WI38 (cell line): Measurements from ENCODE around the gene TOR2A.

Experiments
- H3K4me3 ChIP-seq: 2 replicates; pipeline ENCODE4 v1.5.1; 2011; ENCODE audit warnings: low read depth, mild to moderate bottlenecking, control low read depth, low read length
- TF ChIP-seq, protein P1 (sequence below): IDR thresholded peaks from 2 replicates; pipeline ENCODE4 v1.5.1; 2012; ENCODE audit warnings: low read depth, mild to moderate bottlenecking, control low read depth, low read length

TOR2A gene

DNA sequence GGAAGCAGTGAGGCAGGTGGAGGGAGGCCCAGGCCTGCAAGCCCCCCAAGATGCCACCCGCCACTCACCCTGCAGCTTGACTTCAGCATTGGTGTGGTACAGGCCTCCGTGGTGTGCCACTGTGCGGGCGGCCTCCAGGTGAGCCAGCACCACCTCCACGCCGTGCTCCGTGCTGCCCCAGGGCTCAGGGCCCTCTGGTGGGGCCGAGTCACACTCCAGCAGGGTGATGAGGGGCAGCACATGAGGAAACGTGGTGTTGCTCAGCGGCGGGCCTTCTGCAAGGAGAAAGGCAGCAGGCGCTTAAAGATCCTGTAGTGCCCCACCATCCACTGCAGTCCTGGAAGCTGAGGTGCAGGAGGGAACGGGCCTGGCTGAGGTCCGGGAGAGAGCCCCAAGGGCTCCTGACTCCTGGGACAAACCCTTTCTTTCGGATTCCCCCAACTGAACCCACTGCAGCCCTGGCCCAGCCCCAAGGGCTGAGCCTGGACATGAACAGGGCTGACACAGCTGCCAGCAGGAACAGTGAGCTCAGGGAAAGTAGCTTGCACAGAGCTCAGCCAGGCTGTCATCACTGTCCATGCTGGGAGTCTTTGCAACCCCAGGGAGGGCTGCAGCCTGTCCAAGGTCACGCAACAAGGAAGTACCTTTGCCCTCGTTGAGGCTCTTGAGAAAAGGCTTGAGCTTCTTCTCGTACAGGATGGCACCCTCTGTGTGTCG is 4.7 kb upstream of the TOR2A start:
- TF ChIP-seq, protein P1, sequence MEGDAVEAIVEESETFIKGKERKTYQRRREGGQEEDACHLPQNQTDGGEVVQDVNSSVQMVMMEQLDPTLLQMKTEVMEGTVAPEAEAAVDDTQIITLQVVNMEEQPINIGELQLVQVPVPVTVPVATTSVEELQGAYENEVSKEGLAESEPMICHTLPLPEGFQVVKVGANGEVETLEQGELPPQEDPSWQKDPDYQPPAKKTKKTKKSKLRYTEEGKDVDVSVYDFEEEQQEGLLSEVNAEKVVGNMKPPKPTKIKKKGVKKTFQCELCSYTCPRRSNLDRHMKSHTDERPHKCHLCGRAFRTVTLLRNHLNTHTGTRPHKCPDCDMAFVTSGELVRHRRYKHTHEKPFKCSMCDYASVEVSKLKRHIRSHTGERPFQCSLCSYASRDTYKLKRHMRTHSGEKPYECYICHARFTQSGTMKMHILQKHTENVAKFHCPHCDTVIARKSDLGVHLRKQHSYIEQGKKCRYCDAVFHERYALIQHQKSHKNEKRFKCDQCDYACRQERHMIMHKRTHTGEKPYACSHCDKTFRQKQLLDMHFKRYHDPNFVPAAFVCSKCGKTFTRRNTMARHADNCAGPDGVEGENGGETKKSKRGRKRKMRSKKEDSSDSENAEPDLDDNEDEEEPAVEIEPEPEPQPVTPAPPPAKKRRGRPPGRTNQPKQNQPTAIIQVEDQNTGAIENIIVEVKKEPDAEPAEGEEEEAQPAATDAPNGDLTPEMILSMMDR = no peak
- H3K4me3 ChIP-seq = no peak overlapping the region

DNA sequence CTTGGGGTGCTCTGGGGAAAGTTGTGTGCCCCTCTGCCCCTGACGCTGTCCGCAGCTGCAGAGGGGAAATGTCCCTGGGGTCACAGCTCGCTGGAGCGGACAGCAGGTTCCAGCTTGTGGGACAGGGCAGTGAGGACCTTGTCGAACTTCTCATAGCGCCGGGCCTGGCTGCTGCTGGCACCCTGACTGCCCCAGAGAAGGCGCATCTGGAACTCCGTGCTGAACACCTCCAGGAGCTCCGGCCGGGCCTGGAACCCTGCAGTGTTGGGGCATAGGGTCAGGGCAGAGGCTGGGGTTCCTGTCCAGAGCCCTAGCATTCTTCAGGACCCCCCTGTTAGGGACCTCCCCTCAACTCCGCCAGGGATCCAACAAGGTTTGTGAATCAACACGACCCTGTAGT is 3.6 kb upstream of the TOR2A start:
- H3K4me3 ChIP-seq = no peak overlapping the region
- TF ChIP-seq, protein P1 = no peak

DNA sequence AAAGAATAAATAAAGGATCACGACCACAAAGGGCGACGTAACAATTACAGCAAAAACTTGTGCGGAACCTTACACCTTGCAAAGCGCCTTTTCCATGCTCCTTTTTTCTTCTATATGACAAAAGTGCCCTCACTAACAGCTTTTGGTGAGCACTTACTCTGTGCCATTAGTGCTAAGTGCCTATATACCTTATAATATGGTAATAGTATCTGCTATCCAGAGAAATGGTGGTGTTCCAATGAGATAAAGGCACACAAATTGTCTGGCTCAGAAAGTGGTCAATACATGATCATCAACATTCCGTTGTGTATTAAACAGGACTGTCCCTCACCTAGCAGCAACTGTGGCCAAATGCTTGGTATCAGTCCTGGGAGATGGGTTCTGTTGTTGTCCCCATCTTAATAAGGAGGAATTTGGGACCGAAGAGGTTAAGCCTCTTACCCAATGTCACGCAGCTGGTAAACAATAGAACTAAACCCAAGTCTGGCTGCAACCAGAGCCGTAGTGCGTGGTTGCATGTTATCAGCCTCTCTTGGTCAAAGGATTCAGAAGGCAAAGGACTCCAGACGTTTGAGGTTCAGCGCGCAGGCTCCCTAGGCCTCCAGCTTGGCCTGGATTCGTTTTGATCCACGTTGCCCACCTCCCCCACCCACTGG is 564 bp upstream of the TOR2A start:
- no peak overlapping the region for H3K4me3 ChIP-seq
- TF ChIP-seq, protein P1 = no peak

DNA sequence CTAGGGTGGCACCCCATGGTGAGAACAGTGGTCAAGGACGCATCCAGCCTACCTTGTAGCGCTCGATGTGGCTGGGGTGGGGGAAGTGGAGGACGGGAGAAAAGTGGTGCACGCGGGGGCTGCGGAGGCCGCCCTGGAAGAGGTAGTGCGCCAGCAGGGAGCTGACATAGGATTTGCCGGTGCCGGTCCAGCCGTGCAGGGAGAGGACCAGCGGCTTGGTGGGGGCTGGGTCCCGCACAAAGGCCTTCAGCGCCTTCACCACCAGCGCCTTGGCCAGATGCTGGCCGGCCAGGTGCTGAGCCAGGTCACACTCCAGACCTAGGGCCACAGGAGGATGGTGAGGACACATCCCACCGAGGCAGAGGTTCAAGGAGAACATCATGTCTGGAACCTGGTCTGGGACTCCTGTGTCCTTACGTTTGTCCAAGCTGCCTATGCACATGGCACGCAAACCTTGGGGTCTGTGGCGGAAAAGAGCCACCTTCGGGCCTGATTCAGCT is 797 bp downstream of the TOR2A start:
- TF ChIP-seq, protein P1 = no peak; the same call in 1 of the 2 replicates
- H3K4me3 ChIP-seq = peak overlapping the region; percentile 63

DNA sequence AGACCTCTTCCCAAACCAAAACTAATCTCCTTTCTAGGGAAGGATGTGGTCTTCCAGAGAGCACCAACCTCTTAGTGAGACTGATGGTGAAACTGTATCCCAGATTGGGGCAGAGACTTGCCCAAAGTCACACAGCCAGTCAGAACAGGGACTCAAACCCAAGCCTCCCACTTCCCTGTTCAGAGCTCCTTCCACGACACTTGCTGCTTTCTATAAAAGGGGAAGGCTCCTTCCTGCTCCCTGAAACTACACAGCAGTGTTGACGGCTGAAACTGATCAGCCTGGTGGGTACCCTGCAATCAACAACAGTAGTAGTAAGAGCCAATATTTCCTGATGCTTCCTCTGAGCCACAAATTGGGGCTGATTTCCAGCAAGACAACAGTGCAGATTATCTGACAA is 1.5 kb downstream of the TOR2A start:
- TF ChIP-seq, protein P1 = no peak
- H3K4me3 ChIP-seq = no peak overlapping the region

DNA sequence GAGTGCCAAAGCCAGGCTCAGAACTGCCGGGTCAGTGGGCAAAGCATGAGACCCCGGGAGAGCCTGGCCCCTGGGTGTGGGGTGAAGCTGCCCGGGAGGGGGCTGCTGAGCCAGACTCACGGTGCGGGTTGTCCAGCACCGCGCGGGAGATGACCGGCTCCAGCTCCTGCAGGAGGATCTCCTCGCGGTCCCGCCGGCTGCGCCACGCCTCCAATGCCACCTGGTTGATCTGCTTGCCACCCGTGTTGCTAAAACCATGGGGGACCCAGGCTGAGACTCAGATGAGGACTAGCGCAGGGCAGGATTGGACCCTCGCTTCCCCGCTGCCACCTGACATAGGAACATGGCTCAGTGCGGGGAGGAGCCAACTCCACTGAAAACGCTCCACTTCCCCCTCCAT is 2.6 kb downstream of the TOR2A start:
- H3K4me3 ChIP-seq = no peak overlapping the region
- TF ChIP-seq, protein P1 = no peak

DNA sequence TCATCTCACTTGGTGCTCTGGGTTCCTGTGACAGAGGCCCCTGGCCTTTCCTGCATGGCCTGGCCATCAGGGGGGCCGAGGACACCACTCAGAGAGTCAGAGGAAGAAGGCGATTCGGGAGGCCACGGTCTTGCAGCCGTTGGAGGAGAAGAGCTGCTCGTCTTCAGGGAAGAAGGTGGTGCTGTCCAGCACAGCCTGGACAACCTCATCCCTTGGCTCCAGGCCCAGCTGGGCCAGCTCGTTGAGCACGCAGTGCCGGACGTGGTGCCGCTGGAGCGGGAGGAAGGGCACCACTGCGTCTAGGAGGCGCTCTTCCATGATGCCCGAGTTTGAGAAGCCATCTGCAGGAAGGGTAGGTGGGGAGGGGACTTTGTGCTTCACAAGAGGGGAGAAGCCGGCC is 3.2 kb downstream of the TOR2A start:
- TF ChIP-seq, protein P1 = no peak
- H3K4me3 ChIP-seq = no peak overlapping the region
